Prostate gland (tissue), 2 donors: ENCODE measurements around the gene EHMT1.

Experiments
- POLR2AphosphoS5 ChIP-seq: sonication (generic); formaldehyde crosslinking; IDR thresholded peaks from one replicate; pipeline ENCODE4 v1.6.1; 2017; ENCODE audit warnings: antibody characterized with exemption
- TF ChIP-seq, protein P1 (sequence below), 4 experiments: fragments of 200-600 bp in 2 of 4; fragments of 450-650 bp in 2 of 4; sonication (generic) in 2 of 4; IDR thresholded peaks; 1 replicate in 3 of 4; 2 replicates in 1 of 4; pipeline ENCODE4 v1.5.1; 2016 to 2019; ENCODE audit warnings: antibody characterized with exemption in 4 of 4, mild to moderate bottlenecking in 2 of 4, moderate library complexity in 2 of 4

DNA sequence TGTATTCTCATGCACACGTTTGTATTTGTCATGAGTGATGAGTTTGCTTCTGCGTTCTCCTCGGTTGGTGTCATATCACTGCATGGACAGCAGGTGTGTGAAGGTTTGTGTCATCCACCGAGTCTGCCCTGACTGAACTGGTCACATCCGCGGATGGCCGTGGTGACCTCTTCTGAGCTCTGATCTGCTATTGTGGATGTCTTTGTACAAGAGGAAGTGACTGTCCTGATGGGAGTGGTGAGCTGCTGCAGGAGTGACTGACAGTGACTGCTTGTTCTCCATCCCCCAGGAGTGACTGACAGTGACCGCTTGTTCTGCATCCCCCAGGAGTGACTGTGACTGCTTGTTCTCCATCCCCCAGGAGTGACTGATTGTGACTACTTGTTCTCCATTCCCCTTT, 69.9 kb downstream of the EHMT1 start:
- TF ChIP-seq, protein P1, sequence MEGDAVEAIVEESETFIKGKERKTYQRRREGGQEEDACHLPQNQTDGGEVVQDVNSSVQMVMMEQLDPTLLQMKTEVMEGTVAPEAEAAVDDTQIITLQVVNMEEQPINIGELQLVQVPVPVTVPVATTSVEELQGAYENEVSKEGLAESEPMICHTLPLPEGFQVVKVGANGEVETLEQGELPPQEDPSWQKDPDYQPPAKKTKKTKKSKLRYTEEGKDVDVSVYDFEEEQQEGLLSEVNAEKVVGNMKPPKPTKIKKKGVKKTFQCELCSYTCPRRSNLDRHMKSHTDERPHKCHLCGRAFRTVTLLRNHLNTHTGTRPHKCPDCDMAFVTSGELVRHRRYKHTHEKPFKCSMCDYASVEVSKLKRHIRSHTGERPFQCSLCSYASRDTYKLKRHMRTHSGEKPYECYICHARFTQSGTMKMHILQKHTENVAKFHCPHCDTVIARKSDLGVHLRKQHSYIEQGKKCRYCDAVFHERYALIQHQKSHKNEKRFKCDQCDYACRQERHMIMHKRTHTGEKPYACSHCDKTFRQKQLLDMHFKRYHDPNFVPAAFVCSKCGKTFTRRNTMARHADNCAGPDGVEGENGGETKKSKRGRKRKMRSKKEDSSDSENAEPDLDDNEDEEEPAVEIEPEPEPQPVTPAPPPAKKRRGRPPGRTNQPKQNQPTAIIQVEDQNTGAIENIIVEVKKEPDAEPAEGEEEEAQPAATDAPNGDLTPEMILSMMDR (IDR thresholded peaks at IDR 0.05): no peak
- no peak for TF ChIP-seq POLR2AphosphoS5
